ENCODE measurements around the gene MEP1B. TPM values are rescaled to one million over a fixed set of nuclear protein-coding genes. Genes with fewer than 3 reads are reported as not detected.

Gene MEP1B
- total RNA-seq, 1 donor: not detected

- TF ChIP-seq CTCF (IDR thresholded peaks at IDR 0.05; ENCODE audit: insufficient read depth, low read length): no peak
- DNase-seq (ENCODE audit: low read depth): no peak
- H3K4me3 ChIP-seq (ENCODE audit: low read depth, low read length): no peak overlapping the region
These were observed 48.9 kb downstream of the MEP1B start for GRCh38 chr18:32238635-32239268.

- no peak for DNase-seq (ENCODE audit: low read depth)
- TF ChIP-seq CTCF (IDR thresholded peaks at IDR 0.05; ENCODE audit: insufficient read depth, low read length): no peak
- no peak overlapping the region for H3K4me3 ChIP-seq (ENCODE audit: low read depth, low read length)
These were observed 52.6 kb downstream of the MEP1B start for GRCh38 chr18:32242395-32242794.

- no peak for DNase-seq (ENCODE audit: low read depth)
These were observed 53.5 kb downstream of the MEP1B start for GRCh38 chr18:32243358-32243757.

GRCh38 chr18:32244881-32245280, 55.0 kb downstream of the MEP1B start:
- no peak for DNase-seq (ENCODE audit: low read depth)
- TF ChIP-seq CTCF (IDR thresholded peaks at IDR 0.05; ENCODE audit: insufficient read depth, low read length): no peak
- H3K4me3 ChIP-seq (ENCODE audit: low read depth, low read length): no peak overlapping the region

More at GRCh38 chr18:32243358-32243757, 53.5 kb downstream of the MEP1B start:
- TF ChIP-seq CTCF (IDR thresholded peaks at IDR 0.05; ENCODE audit: insufficient read depth, low read length): no peak
- no peak overlapping the region for H3K4me3 ChIP-seq (ENCODE audit: low read depth, low read length)

GRCh38 chr18:32249147-32249929, 59.5 kb downstream of the MEP1B start:
- H3K4me3 ChIP-seq (ENCODE audit: low read depth, low read length): no peak overlapping the region
- DNase-seq (ENCODE audit: low read depth): no peak
- no peak for TF ChIP-seq CTCF (IDR thresholded peaks at IDR 0.05; ENCODE audit: insufficient read depth, low read length)

- TF ChIP-seq CTCF (IDR thresholded peaks at IDR 0.05; ENCODE audit: insufficient read depth, low read length): no peak
These were observed 61.6 kb downstream of the MEP1B start for GRCh38 chr18:32251466-32251865.

More at GRCh38 chr18:32251466-32251865, 61.6 kb downstream of the MEP1B start:
- no peak for DNase-seq (ENCODE audit: low read depth)
- H3K4me3 ChIP-seq (ENCODE audit: low read depth, low read length): no peak overlapping the region
